ENCODE results near the gene NFIA.

The NFIA gene

GRCh38 chr1:61082311-61083012 is at the start of gene NFIA:
Gene NFIA (plus strand): TSS chr1:61082561.
- no peak for DNase-seq (ENCODE audit: low read depth)
- no peak for TF ChIP-seq CTCF (IDR thresholded peaks at IDR 0.05; ENCODE audit: control insufficient read depth, insufficient read depth, low read depth, low read length, missing control alignments)
- peak within 1 kb of the TSS; percentile 75 for H3K4me3 ChIP-seq (ENCODE audit: control insufficient read depth, low read depth, low read length)

GRCh38 chr1:61035880-61036279 is 46.5 kb upstream of the NFIA start:
- no peak for DNase-seq (ENCODE audit: low read depth)
- no peak for TF ChIP-seq CTCF (IDR thresholded peaks at IDR 0.05; ENCODE audit: control insufficient read depth, insufficient read depth, low read depth, low read length, missing control alignments)
- no peak overlapping the region for H3K4me3 ChIP-seq (ENCODE audit: control insufficient read depth, low read depth, low read length)

GRCh38 chr1:61042466-61043009 is 39.8 kb upstream of the NFIA start:
- peak overlapping the region; percentile 38 for H3K4me3 ChIP-seq (ENCODE audit: control insufficient read depth, low read depth, low read length)
- DNase-seq (ENCODE audit: low read depth), result no peak
- TF ChIP-seq CTCF (IDR thresholded peaks at IDR 0.05; ENCODE audit: control insufficient read depth, insufficient read depth, low read depth, low read length, missing control alignments), result no peak

- peak; percentile 23 for DNase-seq (ENCODE audit: low read depth)
- TF ChIP-seq CTCF (IDR thresholded peaks at IDR 0.05; ENCODE audit: control insufficient read depth, insufficient read depth, low read depth, low read length, missing control alignments), result peak; percentile 93
- peak overlapping the region; percentile 38 for H3K4me3 ChIP-seq (ENCODE audit: control insufficient read depth, low read depth, low read length)
Observed at GRCh38 chr1:61043010-61043820, 39.1 kb upstream of the NFIA start.

- no peak overlapping the region for H3K4me3 ChIP-seq (ENCODE audit: control insufficient read depth, low read depth, low read length)
- TF ChIP-seq CTCF (IDR thresholded peaks at IDR 0.05; ENCODE audit: control insufficient read depth, insufficient read depth, low read depth, low read length, missing control alignments), result no peak
- no peak for DNase-seq (ENCODE audit: low read depth)
Observed at GRCh38 chr1:61046434-61046833, 35.9 kb upstream of the NFIA start.

- DNase-seq (ENCODE audit: low read depth), result no peak
- no peak for TF ChIP-seq CTCF (IDR thresholded peaks at IDR 0.05; ENCODE audit: control insufficient read depth, insufficient read depth, low read depth, low read length, missing control alignments)
- no peak overlapping the region for H3K4me3 ChIP-seq (ENCODE audit: control insufficient read depth, low read depth, low read length)
Observed at GRCh38 chr1:61047061-61047460, 35.3 kb upstream of the NFIA start.
